ENCODE measurements around the gene BABAM2.

The BABAM2 gene

GRCh38 chr2:28166956-28167355 lies 276.4 kb downstream of the BABAM2 start:
- peak; percentile 84 for DNase-seq

DNA sequence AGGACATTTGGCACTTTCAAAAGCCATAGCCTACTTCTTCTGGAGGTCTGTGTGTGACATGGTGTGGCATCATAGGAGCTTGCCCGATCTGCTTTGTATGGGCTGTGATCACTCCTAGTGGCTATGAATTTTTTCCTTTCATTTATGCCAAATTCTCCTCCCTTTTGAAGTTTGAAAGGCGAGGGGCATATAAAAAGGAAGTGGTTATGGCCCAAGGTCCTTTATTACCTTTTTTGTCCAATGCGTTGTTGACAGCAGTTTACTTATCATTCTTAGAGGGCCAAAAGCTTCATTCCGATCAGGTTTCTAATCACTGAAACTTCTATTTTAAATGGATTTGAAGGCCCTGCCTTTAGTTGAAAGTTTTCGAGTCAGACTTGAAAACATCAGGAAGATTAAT lies 277.8 kb downstream of the BABAM2 start:
- DNase-seq = no peak

GRCh38 chr2:28169492-28169891 lies 279.0 kb downstream of the BABAM2 start:
- no peak for DNase-seq

GRCh38 chr2:28172114-28172898 lies 281.8 kb downstream of the BABAM2 start:
- DNase-seq = no peak

DNA sequence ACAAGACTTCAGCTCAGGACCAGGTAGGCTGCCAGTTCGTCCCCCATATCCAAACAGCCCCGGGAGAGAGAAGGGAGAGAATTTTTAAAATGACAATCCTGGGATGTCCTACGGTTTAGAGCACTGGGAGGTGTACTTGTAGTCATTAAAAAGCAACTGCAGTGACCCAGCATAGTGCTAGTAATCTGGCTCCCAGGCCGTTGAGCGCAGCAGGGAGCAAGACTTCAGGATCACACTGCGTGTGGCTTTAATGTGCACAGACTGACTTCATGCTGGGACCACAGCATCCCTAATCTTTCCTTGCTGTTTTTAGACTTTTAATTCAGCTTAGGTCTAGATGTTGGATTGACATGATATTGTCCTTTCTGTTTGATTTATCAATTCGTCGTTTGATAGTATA lies 282.8 kb downstream of the BABAM2 start:
- no peak for DNase-seq

DNA sequence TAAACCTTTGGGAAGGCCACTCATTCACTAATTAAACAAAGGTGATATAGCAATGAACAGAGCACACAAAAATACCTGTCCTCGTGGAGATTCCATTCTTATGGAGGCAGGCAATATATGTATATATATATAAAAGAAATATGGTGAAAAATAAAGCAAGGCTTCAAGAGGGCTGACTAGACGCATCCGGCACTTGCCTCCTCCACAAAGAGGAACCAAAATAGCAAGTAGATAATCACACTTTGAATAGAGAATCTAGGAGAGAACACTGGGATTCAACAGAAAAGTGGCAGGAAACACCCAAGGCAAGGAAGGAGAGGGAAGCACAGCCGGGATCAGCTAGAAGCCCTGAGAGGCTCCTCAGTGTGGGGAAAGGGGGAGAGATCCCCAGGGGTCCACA lies 283.7 kb downstream of the BABAM2 start:
- no peak for DNase-seq

DNA sequence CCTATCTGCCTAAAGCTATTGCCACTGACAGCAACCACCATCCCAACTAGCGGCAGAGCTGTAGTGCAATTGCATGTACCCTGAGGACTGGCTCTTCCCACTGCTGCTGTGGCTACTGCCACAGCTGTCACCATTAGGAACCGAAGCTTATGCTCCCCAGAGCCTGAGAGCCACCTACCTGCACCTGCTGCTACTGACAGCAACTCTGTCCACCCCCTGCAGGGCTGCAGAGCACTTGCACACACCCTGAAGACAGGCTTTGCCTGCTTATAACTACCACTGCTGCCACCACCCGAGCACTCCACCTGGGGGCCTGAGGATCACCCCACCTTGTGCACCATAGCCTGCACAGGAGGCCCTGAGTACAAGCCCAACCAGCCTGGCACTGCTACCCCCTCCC lies 284.5 kb downstream of the BABAM2 start:
- no peak for DNase-seq

DNA sequence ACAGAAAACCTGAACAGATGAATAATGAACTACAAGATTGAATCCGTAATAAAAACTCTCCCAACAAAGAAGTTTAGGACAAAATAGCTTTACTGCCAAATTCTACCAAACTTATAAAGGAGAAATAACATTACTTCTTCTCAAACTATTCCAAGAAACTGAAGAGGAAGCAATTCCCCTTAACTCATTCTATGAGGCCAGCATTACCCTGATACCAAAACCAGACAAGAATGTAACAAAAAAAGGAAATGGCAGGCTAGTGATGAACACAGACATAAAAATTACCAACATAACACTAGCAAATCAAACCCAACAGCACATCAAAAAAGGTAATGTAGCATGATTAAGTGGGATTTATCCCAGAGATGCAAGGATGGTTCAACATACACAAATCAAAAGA lies 288.4 kb downstream of the BABAM2 start:
- no peak for DNase-seq

- no peak for DNase-seq
These were observed 291.3 kb downstream of the BABAM2 start for GRCh38 chr2:28181801-28182200.

DNA sequence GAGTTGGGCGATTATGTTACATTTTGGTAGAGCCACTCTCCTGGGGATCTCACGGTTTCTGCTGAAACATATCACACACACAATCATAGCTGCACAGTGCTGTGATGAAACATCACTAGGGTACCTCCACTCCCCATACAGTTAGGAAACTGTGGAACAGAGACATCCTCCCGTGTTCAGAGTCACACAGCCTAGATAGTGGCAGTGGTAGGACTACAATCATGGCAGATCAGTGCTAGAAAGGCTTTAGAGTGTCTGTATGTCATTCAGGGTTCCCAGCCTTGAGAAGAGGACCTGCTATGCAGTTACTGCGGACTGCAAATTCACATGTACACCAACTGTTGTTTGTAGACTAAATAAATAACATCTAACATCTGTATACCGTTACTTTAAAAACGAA lies 291.8 kb downstream of the BABAM2 start:
- no peak for DNase-seq

DNA sequence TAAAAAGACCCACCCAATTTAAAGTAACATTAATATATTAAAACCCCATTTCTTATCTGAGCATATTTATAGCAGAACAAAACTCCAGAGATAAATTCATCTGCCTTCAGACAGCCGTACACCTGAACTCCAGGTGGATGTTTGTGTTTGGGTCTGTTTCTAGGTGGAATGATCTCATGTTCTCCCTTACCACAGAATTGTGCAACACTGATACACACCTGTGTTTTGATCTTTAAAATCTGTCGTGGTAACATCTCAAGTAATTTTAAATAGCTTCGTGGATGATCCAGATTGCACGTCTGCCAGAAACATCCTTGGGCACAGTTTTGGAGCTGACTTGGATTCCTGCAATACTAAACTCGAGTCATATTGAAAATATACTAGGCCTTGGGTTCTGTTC lies 294.6 kb downstream of the BABAM2 start:
- no peak for DNase-seq

- peak; percentile 79 for DNase-seq
These were observed 295.4 kb downstream of the BABAM2 start for GRCh38 chr2:28185891-28186290.

- DNase-seq = no peak
These were observed 296.7 kb downstream of the BABAM2 start for GRCh38 chr2:28187186-28187585.

- DNase-seq = no peak
These were observed 297.9 kb downstream of the BABAM2 start for GRCh38 chr2:28188436-28188835.

GRCh38 chr2:28193630-28194403 lies 303.3 kb downstream of the BABAM2 start:
- DNase-seq = no peak

DNA sequence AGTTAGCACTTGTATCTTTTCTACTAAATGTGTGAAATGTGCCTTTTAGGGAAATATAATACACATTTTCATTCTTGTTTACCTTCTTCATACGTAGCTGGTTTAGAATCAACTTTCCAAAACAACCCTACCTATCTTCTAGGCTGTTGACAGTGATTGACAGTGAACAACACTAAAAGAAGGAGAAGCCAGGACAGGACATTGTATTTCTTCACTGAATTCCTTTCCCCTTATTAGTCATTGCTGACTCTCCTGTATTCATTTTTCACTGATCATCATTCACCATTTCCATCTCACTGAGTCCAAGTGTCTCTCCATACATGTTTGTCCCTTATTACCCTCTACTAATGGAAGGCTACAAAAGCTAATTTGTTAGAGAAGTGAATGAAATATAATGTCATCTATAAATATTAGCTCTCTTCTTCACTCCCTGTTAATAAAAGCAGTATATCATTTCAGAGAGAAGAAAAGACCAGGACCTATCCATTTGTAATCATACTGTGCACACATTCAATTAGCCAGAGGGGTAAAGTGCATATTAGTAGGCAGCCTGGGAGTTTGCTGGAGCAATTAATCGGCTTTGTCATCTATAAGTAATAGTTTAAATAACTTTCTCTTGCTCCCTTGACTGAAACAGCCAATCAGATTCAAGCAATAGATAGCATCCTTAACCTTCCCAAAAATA lies 309.6 kb downstream of the BABAM2 start:
- DNase-seq = no peak

GRCh38 chr2:28201671-28202180 lies 311.2 kb downstream of the BABAM2 start:
- no peak for DNase-seq

GRCh38 chr2:28202719-28203118 lies 312.2 kb downstream of the BABAM2 start:
- no peak for DNase-seq

DNA sequence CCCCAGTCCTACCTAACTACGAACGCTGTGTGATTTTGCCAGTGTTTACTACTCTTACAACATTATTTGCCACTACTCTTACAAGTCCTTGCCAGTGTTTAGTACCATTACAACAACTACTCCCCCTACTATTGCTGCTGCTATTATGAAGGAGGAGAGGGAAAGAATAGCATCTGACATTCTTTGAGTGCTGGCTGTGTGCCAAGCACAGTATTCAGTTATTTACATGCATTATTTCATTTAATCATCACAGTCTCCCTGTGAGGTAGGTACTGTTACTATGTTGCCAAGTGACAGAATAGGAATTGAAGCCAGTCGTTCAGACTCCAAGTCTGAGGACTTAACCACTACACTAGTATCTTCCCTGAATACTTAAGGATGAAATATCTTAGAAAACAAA lies 316.2 kb downstream of the BABAM2 start:
- DNase-seq = peak; percentile 69

GRCh38 chr2:28209261-28209691 lies 318.7 kb downstream of the BABAM2 start:
- peak; percentile 57 for DNase-seq

GRCh38 chr2:28209864-28210263 lies 319.3 kb downstream of the BABAM2 start:
- no peak for DNase-seq

GRCh38 chr2:28210535-28210934 lies 320.0 kb downstream of the BABAM2 start:
- DNase-seq = no peak

GRCh38 chr2:28216331-28216730 lies 325.8 kb downstream of the BABAM2 start:
- DNase-seq = no peak

All from fibroblast of skin of abdomen (primary cell).